ENCODE results near the gene NR5A2.

DNA sequence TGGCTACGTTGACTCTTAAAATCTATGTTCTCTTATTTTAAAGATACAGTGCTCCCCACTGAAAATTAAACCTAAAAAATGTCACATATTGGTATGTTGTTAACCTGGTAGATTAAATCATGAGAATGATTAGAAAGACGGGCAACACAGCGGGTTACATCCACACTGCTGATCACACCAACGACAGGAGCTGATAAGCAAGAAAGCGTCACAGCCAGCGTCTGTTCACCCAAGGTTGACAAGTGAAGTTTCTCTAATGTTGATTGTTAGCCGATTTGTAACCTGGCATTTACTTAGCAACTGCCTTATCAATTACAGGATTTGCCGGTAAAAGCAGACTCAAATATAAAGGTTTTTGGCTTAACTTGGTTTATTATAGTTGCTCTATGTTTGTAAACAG is 149.3 kb downstream of the NR5A2 start:
- TF ChIP-seq, protein P1, sequence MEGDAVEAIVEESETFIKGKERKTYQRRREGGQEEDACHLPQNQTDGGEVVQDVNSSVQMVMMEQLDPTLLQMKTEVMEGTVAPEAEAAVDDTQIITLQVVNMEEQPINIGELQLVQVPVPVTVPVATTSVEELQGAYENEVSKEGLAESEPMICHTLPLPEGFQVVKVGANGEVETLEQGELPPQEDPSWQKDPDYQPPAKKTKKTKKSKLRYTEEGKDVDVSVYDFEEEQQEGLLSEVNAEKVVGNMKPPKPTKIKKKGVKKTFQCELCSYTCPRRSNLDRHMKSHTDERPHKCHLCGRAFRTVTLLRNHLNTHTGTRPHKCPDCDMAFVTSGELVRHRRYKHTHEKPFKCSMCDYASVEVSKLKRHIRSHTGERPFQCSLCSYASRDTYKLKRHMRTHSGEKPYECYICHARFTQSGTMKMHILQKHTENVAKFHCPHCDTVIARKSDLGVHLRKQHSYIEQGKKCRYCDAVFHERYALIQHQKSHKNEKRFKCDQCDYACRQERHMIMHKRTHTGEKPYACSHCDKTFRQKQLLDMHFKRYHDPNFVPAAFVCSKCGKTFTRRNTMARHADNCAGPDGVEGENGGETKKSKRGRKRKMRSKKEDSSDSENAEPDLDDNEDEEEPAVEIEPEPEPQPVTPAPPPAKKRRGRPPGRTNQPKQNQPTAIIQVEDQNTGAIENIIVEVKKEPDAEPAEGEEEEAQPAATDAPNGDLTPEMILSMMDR (IDR thresholded peaks at IDR 0.05) = no peak
- TF ChIP-seq POLR2A (IDR thresholded peaks at IDR 0.05) = no peak
